ENCODE measurements around the gene SORCS3. TPM values are rescaled to one million over a fixed set of nuclear protein-coding genes. Genes with fewer than 3 reads are reported as not detected.

Gene SORCS3
- total RNA-seq, 1 donor from 2014 or later = 0.25 TPM

- H3K27ac ChIP-seq = no peak overlapping the region
- H3K4me1 ChIP-seq = no peaks in the 10 kb centered on the region
- no peaks in the 10 kb centered on the region for H3K36me3 ChIP-seq
- H3K4me3 ChIP-seq = no peak overlapping the region
- no peaks in the 10 kb centered on the region for H3K9me3 ChIP-seq
- intact Hi-C loops (cut with DNase I) = no loop called here
- no peak for DNase-seq (ENCODE audit: extremely low spot score in 2 of 2)
- H3K27me3 ChIP-seq = no peaks in the 10 kb centered on the region
- TF ChIP-seq POLR2AphosphoS5 (IDR thresholded peaks at IDR 0.05; ENCODE audit: insufficient read depth in 1 of 2, low read depth in 1 of 2) (no peak), CTCF (IDR thresholded peaks at IDR 0.05) (no peak), POLR2A (IDR thresholded peaks at IDR 0.05) (no peak)
Measured at GRCh38 chr10:104806801-104807200, 165.7 kb downstream of the SORCS3 start.

DNA sequence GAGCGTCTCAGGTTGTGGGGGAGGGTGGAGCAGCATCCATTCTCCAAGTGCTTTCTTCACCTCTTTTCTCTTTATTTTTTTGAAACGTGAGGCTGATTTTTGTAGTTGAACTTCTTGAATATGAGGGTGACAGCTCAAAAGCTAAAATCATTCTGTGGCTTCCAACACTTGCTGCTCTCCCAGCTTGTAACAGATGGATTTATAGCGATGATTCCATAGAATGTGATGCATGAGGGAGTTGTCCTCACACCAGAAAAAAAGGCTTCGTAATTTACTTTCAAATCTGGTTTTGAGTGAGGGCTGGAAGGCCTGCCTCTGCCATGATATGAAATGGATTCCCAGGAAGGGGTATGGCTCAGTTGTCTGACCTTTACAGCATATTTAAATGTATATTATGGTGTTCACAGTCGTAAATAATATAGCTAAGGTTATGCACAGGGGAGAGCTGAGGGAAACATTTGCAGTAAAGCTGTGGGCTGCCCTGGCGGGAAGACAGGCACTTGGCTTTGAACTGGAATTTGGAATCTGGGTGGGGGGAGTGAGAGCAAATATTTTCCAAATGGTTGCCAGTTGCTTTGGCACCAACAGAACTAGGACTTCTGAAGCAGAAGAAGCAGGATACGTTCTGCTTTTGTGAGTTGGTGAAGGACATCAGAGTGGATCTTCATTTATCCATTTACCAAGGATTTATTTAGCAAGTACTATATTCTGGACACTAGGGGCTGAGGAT lies 166.7 kb downstream of the SORCS3 start:
- TF ChIP-seq POLR2AphosphoS5 (IDR thresholded peaks at IDR 0.05; ENCODE audit: insufficient read depth in 1 of 2, low read depth in 1 of 2) = no peak
- no peak for TF ChIP-seq CTCF (IDR thresholded peaks at IDR 0.05)
- no peak for TF ChIP-seq POLR2A (IDR thresholded peaks at IDR 0.05)
- no peak overlapping the region for H3K27ac ChIP-seq
- H3K27me3 ChIP-seq = no peaks in the 10 kb centered on the region
- intact Hi-C loops (cut with DNase I) = no loop called here
- no peaks in the 10 kb centered on the region for H3K36me3 ChIP-seq
- H3K4me3 ChIP-seq = no peak overlapping the region
- no peaks in the 10 kb centered on the region for H3K9me3 ChIP-seq
- H3K4me1 ChIP-seq = no peaks in the 10 kb centered on the region
- no peak for DNase-seq (ENCODE audit: extremely low spot score in 2 of 2)

DNA sequence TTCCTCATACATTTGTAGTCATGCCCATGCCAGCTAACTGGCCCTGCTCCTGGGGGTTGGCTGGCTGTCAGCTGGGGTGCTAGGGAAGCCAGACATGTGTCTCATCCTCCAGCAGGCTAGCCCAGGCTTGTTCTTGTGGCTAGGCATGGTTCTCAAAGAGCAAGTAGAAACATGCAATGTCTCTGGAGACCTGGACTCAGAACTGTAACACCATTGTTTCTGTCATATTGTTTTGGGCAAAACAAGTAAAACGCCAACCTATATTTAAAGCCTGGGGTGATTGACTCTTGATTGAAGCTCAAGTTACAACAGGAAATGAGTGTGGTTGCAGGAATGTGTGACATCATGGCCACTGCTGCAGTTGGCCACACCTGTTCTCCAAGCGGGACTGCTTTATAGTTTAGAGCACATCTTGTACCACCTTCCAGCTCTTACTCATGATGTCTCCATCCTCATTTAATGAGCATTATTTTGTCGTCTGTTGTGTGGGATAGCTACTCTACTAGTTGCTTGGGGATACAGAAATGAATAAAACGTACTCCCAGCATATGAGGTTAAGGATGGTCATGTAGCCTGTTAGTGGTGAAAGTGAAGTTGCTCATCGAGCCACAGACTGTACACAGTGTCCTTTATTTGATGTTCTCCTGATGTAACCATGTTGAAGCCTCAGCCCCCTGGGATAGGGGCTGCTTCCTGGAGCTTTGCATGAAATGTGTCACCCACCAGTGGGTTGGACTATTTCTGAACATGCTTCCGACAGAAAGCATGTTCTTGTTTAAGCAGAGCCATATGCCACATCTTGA lies 168.4 kb downstream of the SORCS3 start:
- H3K4me1 ChIP-seq = no peaks in the 10 kb centered on the region
- H3K27me3 ChIP-seq = no peaks in the 10 kb centered on the region
- H3K4me3 ChIP-seq = no peak overlapping the region
- DNase-seq (ENCODE audit: extremely low spot score in 2 of 2) = no peak
- intact Hi-C loops (cut with DNase I) = no loop called here
- no peaks in the 10 kb centered on the region for H3K36me3 ChIP-seq
- H3K27ac ChIP-seq = no peak overlapping the region
- no peaks in the 10 kb centered on the region for H3K9me3 ChIP-seq
- TF ChIP-seq CTCF (IDR thresholded peaks at IDR 0.05) (no peak), POLR2AphosphoS5 (IDR thresholded peaks at IDR 0.05; ENCODE audit: insufficient read depth in 1 of 2, low read depth in 1 of 2) (no peak), POLR2A (IDR thresholded peaks at IDR 0.05) (no peak)

DNA sequence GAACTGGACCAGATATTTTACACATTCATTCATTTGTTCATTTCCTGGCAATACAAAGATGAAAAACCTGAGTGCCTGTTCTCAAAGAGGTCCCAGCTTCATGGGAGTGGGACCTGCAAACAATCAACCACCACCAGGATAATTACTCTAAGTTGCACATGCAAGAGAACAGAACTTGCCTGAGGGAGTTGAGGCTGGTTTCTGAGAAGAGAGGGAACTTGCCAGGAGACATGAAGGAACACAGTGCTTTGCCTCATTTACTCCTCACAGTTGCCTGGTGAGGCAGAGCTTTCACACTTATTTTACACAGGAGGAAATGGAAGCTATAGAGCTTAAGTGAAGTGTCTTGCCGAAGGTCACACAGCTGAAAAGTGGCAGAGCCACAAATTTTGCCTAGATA lies 170.1 kb downstream of the SORCS3 start:
- Histone ChIP-seq H3K4me3 (no peak overlapping the region), H3K9me3 (no peaks in the 10 kb centered on the region), H3K27ac (no peak overlapping the region), H3K4me1 (no peaks in the 10 kb centered on the region), H3K27me3 (no peaks in the 10 kb centered on the region), H3K36me3 (no peaks in the 10 kb centered on the region)
- intact Hi-C loops (cut with DNase I) = no loop called here
- no peak for DNase-seq (ENCODE audit: extremely low spot score in 2 of 2)
- no peak for TF ChIP-seq POLR2AphosphoS5 (IDR thresholded peaks at IDR 0.05; ENCODE audit: insufficient read depth in 1 of 2, low read depth in 1 of 2)
- TF ChIP-seq CTCF (IDR thresholded peaks at IDR 0.05) = no peak
- no peak for TF ChIP-seq POLR2A (IDR thresholded peaks at IDR 0.05)

DNA sequence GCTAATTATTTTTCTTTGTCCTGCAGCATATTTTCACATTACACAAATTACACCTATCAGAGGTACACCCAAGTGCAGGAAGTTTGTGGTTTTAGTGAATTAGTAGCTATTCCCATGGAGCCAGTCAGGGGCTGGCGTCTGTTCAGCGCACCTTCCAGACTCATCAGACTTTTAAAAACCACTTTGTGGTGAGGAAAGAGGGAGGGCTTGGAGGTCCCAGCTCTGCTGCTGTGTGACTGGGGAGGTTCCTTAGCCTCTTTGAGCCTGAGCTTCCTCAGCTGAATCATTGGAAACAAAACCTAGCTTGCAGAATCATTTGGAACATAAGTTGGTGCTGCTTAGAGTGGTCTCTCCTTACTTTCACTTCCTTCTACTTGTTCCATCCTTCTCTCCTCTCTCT lies 175.4 kb downstream of the SORCS3 start:
- Histone ChIP-seq H3K4me3 (no peak overlapping the region), H3K27me3 (no peaks in the 10 kb centered on the region), H3K9me3 (no peaks in the 10 kb centered on the region), H3K4me1 (no peaks in the 10 kb centered on the region), H3K36me3 (no peaks in the 10 kb centered on the region), H3K27ac (no peak overlapping the region)
- DNase-seq (ENCODE audit: extremely low spot score in 2 of 2) = no peak
- intact Hi-C loops (cut with DNase I) = no loop called here
- TF ChIP-seq POLR2A (IDR thresholded peaks at IDR 0.05) (no peak), POLR2AphosphoS5 (IDR thresholded peaks at IDR 0.05; ENCODE audit: insufficient read depth in 1 of 2, low read depth in 1 of 2) (no peak), CTCF (IDR thresholded peaks at IDR 0.05) (no peak)
